IPS-18a (cell line): ENCODE results near the gene GLT1D1.
"Not testable (repeated sequence)": the region's sequence is repeated elsewhere in the genome, so short reads cannot be mapped to it uniquely, and the experiment has no call there.

ENCODE experiments used
- H3K27ac ChIP-seq: one replicate; pipeline ENCODE4 v1.5.1; 2013; ENCODE audit warnings: low read length
- H3K27me3 ChIP-seq: one replicate; pipeline ENCODE4 v1.6.1; 2013; ENCODE audit warnings: mild to moderate bottlenecking, low read length; ENCODE audit not compliant: control insufficient read depth, insufficient read depth
- H3K36me3 ChIP-seq: one replicate; pipeline ENCODE4 v1.6.1; 2013; ENCODE audit warnings: low read depth, low read length; ENCODE audit not compliant: control insufficient read depth
- H3K4me1 ChIP-seq: one replicate; pipeline ENCODE4 v1.6.1; 2013; ENCODE audit warnings: low read depth, low read length; ENCODE audit not compliant: control insufficient read depth
- H3K4me3 ChIP-seq: one replicate; pipeline ENCODE4 v1.5.1; 2013; ENCODE audit warnings: low read length
- H3K9ac ChIP-seq: one replicate; pipeline ENCODE4 v1.6.1; 2013; ENCODE audit warnings: mild to moderate bottlenecking, low read length, moderate library complexity
- H3K9me3 ChIP-seq: one replicate; pipeline ENCODE4 v1.6.1; 2013; ENCODE audit warnings: low read depth, low read length; ENCODE audit not compliant: control insufficient read depth

GLT1D1 gene

GRCh38 chr12:128852885-128853599 is at the start of gene GLT1D1:
TSS of gene GLT1D1 (plus strand) at chr12:128853478. CDS start at chr12:128853582, 104 bp downstream.
- H3K9me3 ChIP-seq: peaks cover 16% of the 10 kb centered on the region
- H3K27ac ChIP-seq: no peak within 1 kb of the TSS
- H3K36me3 ChIP-seq: peaks cover 3% of the 10 kb centered on the region
- peak within 1 kb of the TSS; percentile 44 for H3K4me3 ChIP-seq
- no peaks in the 10 kb centered on the region for H3K4me1 ChIP-seq
- H3K27me3 ChIP-seq: peaks cover 12% of the 10 kb centered on the region
- no peak within 1 kb of the TSS for H3K9ac ChIP-seq

- Histone ChIP-seq H3K27ac (no peak overlapping the region), H3K27me3 (no peaks in the 10 kb centered on the region), H3K9me3 (peaks cover 12% of the 10 kb centered on the region), H3K36me3 (peaks cover 27% of the 10 kb centered on the region), H3K9ac (no peak overlapping the region), H3K4me3 (no peak overlapping the region), H3K4me1 (no peaks in the 10 kb centered on the region)
These were observed 49.5 kb upstream of the GLT1D1 start for GRCh38 chr12:128803788-128804187.

- H3K9me3 ChIP-seq: peaks cover 12% of the 10 kb centered on the region
- H3K36me3 ChIP-seq: peaks cover 25% of the 10 kb centered on the region
- no peaks in the 10 kb centered on the region for H3K4me1 ChIP-seq
- H3K27me3 ChIP-seq: no peaks in the 10 kb centered on the region
- no peak overlapping the region for H3K27ac ChIP-seq
- H3K9ac ChIP-seq: no peak overlapping the region
- H3K4me3 ChIP-seq: no peak overlapping the region
These were observed 48.5 kb upstream of the GLT1D1 start for GRCh38 chr12:128804762-128805161.

- H3K4me3 ChIP-seq, H3K27ac ChIP-seq, H3K9ac ChIP-seq, H3K4me1 ChIP-seq, H3K27me3 ChIP-seq: not testable (repeated sequence)
- H3K9me3 ChIP-seq: peaks cover 12% of the 10 kb centered on the region
- peaks cover 25% of the 10 kb centered on the region for H3K36me3 ChIP-seq
These were observed 47.9 kb upstream of the GLT1D1 start for GRCh38 chr12:128805406-128805805.

DNA sequence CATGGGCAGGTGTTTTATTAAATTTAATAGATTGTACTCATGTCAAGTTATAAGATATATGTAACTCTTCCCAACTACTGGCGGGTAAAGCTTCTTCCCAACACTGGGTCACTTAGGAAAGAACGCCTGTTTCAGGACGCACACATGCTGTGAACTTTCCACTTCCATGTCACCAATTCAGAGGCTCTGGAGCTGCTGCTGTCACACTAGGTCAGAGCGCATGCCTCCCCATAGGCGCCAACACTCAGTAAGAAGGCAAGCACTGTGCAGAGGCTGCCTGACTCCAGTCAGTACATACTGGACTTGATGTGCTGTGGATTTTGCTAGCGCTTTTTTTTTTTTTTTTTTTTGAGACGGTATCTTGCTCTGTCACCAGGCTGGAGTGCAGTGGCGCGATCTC is 46.7 kb upstream of the GLT1D1 start:
- Histone ChIP-seq H3K27me3 (no peaks in the 10 kb centered on the region), H3K4me1 (no peaks in the 10 kb centered on the region), H3K9me3 (peaks cover 16% of the 10 kb centered on the region), H3K27ac (no peak overlapping the region), H3K4me3 (no peak overlapping the region), H3K9ac (no peak overlapping the region), H3K36me3 (peaks cover 17% of the 10 kb centered on the region)

DNA sequence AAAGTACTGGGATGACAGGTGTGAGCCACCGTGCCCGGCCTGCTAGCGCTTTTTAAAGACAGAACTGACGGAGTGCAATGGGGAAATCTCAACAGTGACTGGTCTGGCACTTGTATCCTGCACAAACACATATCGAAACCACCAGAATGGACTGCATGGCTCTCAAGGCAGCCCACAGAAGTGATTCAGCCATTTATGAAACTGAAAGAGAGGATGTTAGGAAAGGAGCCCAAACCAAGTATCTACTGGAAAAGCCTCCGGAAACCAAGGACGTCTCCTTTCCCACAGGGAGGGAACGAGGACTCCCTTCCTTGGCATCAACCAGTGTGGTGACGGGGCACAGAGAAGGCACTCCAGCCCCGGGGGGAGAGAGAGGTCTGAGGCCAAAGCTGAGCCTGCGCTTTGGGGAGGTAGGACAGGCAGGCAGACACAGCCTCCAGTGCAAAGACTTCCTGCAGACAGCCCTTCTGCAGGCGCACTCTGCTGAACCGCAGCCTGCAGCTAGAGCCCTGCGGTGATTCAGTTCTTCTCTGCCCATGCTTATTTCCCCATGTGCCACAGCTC is 46.0 kb upstream of the GLT1D1 start:
- Histone ChIP-seq H3K4me3 (no peak overlapping the region), H3K27ac (no peak overlapping the region), H3K36me3 (peaks cover 17% of the 10 kb centered on the region), H3K9me3 (peaks cover 16% of the 10 kb centered on the region), H3K4me1 (no peaks in the 10 kb centered on the region), H3K9ac (no peak overlapping the region), H3K27me3 (no peaks in the 10 kb centered on the region)

DNA sequence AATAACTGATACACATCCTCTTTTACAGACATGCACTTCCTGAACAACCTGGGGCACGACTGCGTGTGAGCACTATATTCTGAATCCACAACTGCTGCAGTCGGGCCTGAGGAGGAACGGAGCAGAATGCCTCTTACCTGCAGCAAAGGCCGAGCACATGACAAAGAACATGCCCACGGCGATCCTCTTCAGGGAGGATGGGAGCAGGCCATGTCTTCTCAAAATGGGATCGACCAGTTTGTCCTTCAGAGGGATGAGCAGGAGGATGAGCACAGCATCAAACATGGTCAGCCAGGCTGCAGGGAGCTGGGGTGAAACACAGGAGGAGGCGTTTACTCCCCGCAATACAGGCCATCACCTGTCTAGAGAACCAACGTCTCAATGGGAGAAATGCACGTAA is 44.6 kb upstream of the GLT1D1 start:
- Histone ChIP-seq H3K9ac (no peak overlapping the region), H3K9me3 (peaks cover 13% of the 10 kb centered on the region), H3K27ac (no peak overlapping the region), H3K36me3 (peaks cover 17% of the 10 kb centered on the region), H3K4me1 (no peaks in the 10 kb centered on the region), H3K27me3 (no peaks in the 10 kb centered on the region), H3K4me3 (no peak overlapping the region)

DNA sequence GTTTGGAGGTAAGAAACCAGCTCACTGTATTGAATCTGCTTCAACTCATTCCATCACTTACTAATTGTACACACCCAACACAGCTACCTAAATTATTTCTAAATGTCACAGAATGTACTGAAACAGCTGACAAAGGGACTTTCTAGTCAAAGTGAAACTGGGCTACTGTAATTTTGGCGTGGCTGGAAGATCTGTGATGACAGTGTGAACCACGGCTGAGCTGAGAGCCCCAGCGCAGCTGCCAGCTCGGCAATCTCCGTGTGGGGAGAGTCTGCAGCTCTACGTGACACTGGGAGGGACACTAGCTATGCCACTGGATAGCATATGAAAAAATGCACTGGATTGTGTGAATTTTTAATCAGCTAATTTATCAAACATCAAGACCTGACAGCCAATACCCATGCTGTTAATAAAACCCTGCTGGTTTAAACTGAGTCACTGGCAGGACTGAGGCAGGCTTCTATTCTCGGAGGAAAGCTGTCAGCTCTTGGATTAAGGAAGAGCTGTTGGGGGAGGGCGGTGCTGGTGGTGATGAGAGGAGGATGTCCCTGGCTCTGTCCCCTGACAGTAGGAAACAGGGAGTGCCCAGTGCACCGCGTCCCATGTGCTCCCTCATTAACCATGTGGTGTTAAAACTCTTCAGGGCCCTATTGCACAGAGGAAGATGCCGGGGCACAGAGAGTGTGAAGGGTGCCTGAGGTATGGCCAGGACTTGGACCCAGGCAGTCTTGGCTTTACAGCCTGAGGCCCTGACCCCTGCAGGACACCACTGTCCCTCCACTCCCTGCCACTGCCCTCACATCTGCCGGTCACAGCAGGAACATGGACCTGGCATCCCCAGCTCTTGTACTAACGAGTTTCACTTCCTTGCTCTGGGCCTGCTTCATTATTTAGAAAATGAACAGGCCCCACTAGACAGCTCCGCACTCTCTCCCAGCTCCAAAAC is 42.8 kb upstream of the GLT1D1 start:
- no peaks in the 10 kb centered on the region for H3K4me1 ChIP-seq
- no peak overlapping the region for H3K4me3 ChIP-seq
- peaks cover 21% of the 10 kb centered on the region for H3K9me3 ChIP-seq
- H3K27me3 ChIP-seq: no peaks in the 10 kb centered on the region
- peaks cover 13% of the 10 kb centered on the region for H3K36me3 ChIP-seq
- no peak overlapping the region for H3K9ac ChIP-seq
- H3K27ac ChIP-seq: no peak overlapping the region

GRCh38 chr12:128811806-128812205 is 41.5 kb upstream of the GLT1D1 start:
- no peak overlapping the region for H3K9ac ChIP-seq
- peaks cover 21% of the 10 kb centered on the region for H3K9me3 ChIP-seq
- H3K36me3 ChIP-seq: peaks cover 13% of the 10 kb centered on the region
- H3K27me3 ChIP-seq: no peaks in the 10 kb centered on the region
- H3K4me1 ChIP-seq: no peaks in the 10 kb centered on the region
- H3K27ac ChIP-seq: no peak overlapping the region
- H3K4me3 ChIP-seq: no peak overlapping the region

DNA sequence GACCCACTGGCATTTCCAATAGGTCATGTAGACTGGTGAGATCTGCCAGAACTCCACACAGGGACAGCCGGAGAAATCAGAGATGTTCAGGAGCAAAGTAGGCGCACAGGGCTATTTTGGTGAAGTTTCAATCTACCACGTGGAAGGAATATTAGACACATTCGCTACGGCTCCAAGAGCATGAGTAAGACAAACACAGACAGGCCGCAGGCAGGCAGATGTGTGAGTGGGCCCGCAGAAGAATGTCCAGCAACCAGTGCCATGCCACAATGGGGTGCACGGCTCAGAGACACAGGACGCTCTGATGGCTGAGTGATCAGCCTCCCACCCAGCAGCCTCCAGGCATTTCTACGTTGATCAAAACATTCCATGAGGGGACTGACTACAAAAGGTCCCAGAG is 39.9 kb upstream of the GLT1D1 start:
- Histone ChIP-seq H3K4me3 (no peak overlapping the region), H3K36me3 (peaks cover 3% of the 10 kb centered on the region), H3K9ac (no peak overlapping the region), H3K27me3 (no peaks in the 10 kb centered on the region), H3K9me3 (peaks cover 22% of the 10 kb centered on the region), H3K27ac (no peak overlapping the region), H3K4me1 (no peaks in the 10 kb centered on the region)

DNA sequence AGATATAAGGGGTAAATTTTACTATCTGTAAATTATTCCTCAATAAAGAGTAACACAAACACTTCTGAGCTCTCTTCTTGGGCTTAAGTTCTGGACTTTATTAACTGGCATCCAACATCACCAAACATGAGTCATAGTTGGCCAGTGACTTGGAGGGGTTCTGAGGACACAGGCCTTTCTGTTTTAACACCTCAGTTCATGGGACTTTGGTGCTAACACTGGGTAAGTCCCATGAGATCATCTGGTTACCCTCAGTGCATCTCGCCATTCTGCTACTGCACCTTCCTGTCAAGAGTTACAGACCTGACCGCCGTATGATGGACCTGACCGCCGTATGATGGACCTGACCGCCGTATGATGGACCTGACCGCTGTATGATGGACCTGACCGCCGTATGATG is 39.4 kb upstream of the GLT1D1 start:
- no peak overlapping the region for H3K27ac ChIP-seq
- no peak overlapping the region for H3K4me3 ChIP-seq
- no peak overlapping the region for H3K9ac ChIP-seq
- H3K36me3 ChIP-seq: no peaks in the 10 kb centered on the region
- H3K27me3 ChIP-seq: no peaks in the 10 kb centered on the region
- H3K4me1 ChIP-seq: no peaks in the 10 kb centered on the region
- H3K9me3 ChIP-seq: peaks cover 22% of the 10 kb centered on the region
